Stimulated activated CD4-positive, alpha-beta T cell treated with anti-CD3 and anti-CD28 coated beads, Interleukin-2, amount 100 ng/mL, for 48 hours (primary cell): Measurements from ENCODE around the gene SLC40A1.

Source experiments
- DNase-seq, 2 donors: peaks; one replicate each; pipeline ENCODE4 v3.0.0-alpha.2; 2020

Gene SLC40A1

GRCh38 chr2:189595417-189595816 lies 14.8 kb upstream of the SLC40A1 start:
- no peak for DNase-seq

GRCh38 chr2:189594305-189594704 lies 13.7 kb upstream of the SLC40A1 start:
- DNase-seq, result no peak

GRCh38 chr2:189593115-189593514 lies 12.5 kb upstream of the SLC40A1 start:
- no peak for DNase-seq

GRCh38 chr2:189592353-189592984 lies 11.9 kb upstream of the SLC40A1 start:
- no peak for DNase-seq

- no peak for DNase-seq
These were observed 7.2 kb upstream of the SLC40A1 start for GRCh38 chr2:189587780-189588179.

- DNase-seq, result no peak
These were observed 4.7 kb upstream of the SLC40A1 start for GRCh38 chr2:189585226-189585756.

GRCh38 chr2:189584686-189585085 lies 4.1 kb upstream of the SLC40A1 start:
- DNase-seq, result no peak

GRCh38 chr2:189583227-189584198 lies 2.9 kb upstream of the SLC40A1 start:
- no peak for DNase-seq

GRCh38 chr2:189582809-189583192 lies 2.2 kb upstream of the SLC40A1 start:
- DNase-seq, result no peak

- no peak for DNase-seq
These were observed 1.7 kb upstream of the SLC40A1 start for GRCh38 chr2:189582140-189582808.

- DNase-seq, result peak in 1 of 2 donors; percentile 14
These were observed 961 bp upstream of the SLC40A1 start for GRCh38 chr2:189581354-189582139.

- peak; percentile 18 to 19 for DNase-seq
These were observed 340 bp downstream of the SLC40A1 start for GRCh38 chr2:189580241-189580651.

GRCh38 chr2:189579585-189580186 lies 900 bp downstream of the SLC40A1 start:
- DNase-seq, result no peak

- no peak for DNase-seq
These were observed 2.2 kb downstream of the SLC40A1 start for GRCh38 chr2:189578272-189578950.

- DNase-seq, result no peak
These were observed 3.5 kb downstream of the SLC40A1 start for GRCh38 chr2:189577121-189577520.

GRCh38 chr2:189576396-189576795 lies 4.2 kb downstream of the SLC40A1 start:
- DNase-seq, result no peak

GRCh38 chr2:189574793-189575475 lies 5.7 kb downstream of the SLC40A1 start:
- DNase-seq, result no peak

- no peak for DNase-seq
These were observed 10.0 kb downstream of the SLC40A1 start for GRCh38 chr2:189570570-189571031.

GRCh38 chr2:189569295-189569910 lies 11.2 kb downstream of the SLC40A1 start:
- DNase-seq, result no peak

- DNase-seq, result no peak
These were observed 14.5 kb downstream of the SLC40A1 start for GRCh38 chr2:189566046-189566445.
